ENCODE results near the gene PARP1. TPM values are rescaled to one million over a fixed set of nuclear protein-coding genes. Genes with fewer than 3 reads are reported as not detected.
A peak's percentile ranks its signal among the peaks of the same experiment; 100 is the strongest.

The PARP1 gene
- total RNA-seq, 1 donor from 2014 or later = 237 TPM

DNA sequence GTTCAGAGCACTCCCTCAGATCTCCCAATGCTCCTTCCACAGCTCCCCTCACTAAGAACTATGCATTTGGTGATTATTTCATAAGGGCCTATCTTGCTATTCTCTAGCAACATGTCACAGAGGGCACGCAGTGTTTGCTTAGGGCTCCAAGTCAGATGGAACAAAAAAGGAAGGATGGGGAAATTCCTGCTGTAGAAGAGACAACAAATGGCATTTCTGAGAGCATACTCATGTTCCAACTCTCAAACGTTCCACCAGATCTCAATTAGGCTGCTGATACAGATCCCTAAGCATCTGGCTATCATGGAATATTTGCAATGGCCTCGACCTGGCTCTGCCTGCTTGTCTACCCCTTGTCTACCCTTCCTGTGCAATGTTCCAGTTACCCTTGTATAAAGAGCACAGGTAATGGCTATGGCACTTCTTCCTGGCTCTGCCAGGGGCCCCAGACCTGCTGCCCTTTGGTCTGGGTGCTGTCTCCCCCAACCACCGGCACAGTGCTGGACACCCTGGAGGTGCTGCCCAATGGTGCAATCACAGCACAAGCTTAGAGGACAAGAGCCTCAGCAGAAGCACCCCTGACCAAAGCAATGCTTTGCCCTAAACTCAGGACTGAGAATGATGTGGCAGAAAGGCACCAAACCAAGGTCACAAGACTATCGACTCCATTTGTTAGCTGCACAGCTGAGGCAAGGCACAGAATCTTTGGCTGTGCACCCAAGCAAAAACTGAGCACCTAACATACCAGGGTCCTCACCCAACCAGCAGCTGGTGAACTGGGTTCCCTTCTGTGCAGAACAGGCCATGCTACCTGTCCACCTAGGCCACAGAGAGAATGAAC, 3.6 kb downstream of the PARP1 start:
- TF ChIP-seq EZH2phosphoT487 (IDR thresholded peaks at IDR 0.05) (no peak), EZH2 (IDR thresholded peaks at IDR 0.05) (no peak)
- TF ChIP-seq, protein P1, sequence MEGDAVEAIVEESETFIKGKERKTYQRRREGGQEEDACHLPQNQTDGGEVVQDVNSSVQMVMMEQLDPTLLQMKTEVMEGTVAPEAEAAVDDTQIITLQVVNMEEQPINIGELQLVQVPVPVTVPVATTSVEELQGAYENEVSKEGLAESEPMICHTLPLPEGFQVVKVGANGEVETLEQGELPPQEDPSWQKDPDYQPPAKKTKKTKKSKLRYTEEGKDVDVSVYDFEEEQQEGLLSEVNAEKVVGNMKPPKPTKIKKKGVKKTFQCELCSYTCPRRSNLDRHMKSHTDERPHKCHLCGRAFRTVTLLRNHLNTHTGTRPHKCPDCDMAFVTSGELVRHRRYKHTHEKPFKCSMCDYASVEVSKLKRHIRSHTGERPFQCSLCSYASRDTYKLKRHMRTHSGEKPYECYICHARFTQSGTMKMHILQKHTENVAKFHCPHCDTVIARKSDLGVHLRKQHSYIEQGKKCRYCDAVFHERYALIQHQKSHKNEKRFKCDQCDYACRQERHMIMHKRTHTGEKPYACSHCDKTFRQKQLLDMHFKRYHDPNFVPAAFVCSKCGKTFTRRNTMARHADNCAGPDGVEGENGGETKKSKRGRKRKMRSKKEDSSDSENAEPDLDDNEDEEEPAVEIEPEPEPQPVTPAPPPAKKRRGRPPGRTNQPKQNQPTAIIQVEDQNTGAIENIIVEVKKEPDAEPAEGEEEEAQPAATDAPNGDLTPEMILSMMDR (IDR thresholded peaks at IDR 0.05) = no peak
- Histone ChIP-seq H4K20me1 (ENCODE audit: low read depth) (peaks cover 80% of the 10 kb centered on the region), H3K36me3 (no peaks in the 10 kb centered on the region), H3K9ac (no peak overlapping the region), H2AFZ (replicated peaks) (no peak overlapping the region), H3K4me3 (peak overlapping the region; percentile 71), H3K27ac (no peak overlapping the region), H3K9me3 (ENCODE audit: low read depth) (no peaks in the 10 kb centered on the region), H3K27me3 (no peaks in the 10 kb centered on the region), H3K4me2 (peak overlapping the region; percentile 98), H3K79me2 (ENCODE audit: low read depth) (peaks cover 83% of the 10 kb centered on the region), H3F3A (ENCODE audit: low read depth) (peaks cover 34% of the 10 kb centered on the region), H3K4me1 (peaks cover 42% of the 10 kb centered on the region)
- Mint-ChIP-seq H3K9me3 (no peaks in the 10 kb centered on the region), H3K27me3 (ENCODE audit: insufficient read depth, low read depth) (peaks cover 6% of the 10 kb centered on the region), H3K4me1 (peaks cover 46% of the 10 kb centered on the region), H3K27ac (peak overlapping the region; percentile 85), H3K4me3 (peak overlapping the region; percentile 22), H3K36me3 (peaks cover 30% of the 10 kb centered on the region)
- DNase-seq (ENCODE audit: low spot score) = no peak

DNA sequence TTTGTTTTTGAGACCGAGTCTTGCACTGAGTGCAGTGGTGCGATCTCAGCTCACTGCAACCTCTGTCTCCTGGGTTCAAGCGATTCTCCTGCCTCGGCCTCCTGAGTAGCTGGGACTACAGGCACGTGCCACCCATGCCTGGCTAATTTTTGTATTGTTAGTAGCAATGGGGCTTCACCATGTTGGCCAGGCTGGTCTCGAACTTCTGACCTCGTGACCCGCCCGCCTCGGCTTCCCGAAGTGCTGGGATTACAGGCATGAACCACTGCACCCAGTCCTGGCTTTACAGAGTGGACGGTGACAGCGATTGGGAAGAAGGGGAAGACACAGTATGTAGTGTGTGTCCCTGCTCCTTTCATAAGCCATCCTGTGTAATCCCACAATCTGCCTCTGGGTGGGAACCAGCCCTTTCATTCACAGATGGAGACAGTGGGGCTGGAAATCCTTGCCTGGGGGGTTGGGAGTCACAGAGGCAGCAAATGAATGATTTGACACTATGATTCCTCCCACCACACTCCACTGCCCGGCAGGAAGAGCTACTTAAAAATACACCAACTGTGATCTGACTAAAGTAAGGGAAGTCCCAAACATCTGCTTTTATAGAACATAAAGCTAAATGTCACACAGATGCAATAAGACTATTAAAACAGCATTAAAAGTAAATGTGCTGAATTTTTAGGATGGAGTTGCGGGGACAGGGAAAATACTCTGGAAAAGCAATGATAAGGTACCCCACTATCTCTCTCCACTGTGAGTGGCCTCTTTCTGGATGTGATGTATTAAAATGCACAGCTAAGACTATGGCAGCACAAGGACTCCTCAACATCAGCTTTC, 4.5 kb downstream of the PARP1 start:
- peak overlapping the region; percentile 62 for H3K4me3 Mint-ChIP-seq
- DNase-seq (ENCODE audit: low spot score) = no peak
- H3K79me2 ChIP-seq (ENCODE audit: low read depth) = peaks cover 91% of the 10 kb centered on the region

DNA sequence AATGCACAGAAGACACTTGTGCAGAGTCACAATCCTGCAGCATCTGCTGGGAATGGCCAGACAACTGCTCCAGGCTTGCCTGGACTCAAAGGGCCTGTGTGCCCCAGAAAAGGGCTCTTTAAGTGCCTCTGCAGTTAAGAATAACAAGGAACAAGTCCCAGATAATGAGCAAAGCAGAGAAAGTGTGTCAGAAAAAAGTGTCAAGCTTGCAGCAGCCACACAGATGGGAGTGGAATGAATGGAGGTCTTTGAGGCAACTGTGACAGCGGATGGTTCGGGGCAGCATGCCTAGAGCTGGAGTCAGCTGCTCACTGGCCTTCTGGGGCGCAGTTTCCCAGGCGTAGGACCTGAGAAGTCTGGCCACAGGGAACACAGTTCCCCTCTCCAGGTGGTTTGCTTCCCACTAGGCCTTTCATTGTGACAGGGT, 5.1 kb downstream of the PARP1 start:
- Mint-ChIP-seq H3K4me1 (peaks cover 45% of the 10 kb centered on the region), H3K36me3 (peaks cover 39% of the 10 kb centered on the region), H3K9me3 (no peaks in the 10 kb centered on the region), H3K27ac (no peak overlapping the region), H3K27me3 (ENCODE audit: insufficient read depth, low read depth) (peaks cover 4% of the 10 kb centered on the region), H3K4me3 (no peak overlapping the region)
- no peak for DNase-seq (ENCODE audit: low spot score)
- Histone ChIP-seq H3K79me2 (ENCODE audit: low read depth) (peaks cover 97% of the 10 kb centered on the region), H3K9ac (no peak overlapping the region), H3K27me3 (no peaks in the 10 kb centered on the region), H3K27ac (no peak overlapping the region), H3K9me3 (ENCODE audit: low read depth) (no peaks in the 10 kb centered on the region), H3K36me3 (peaks cover 3% of the 10 kb centered on the region), H3K4me2 (no peak overlapping the region), H4K20me1 (ENCODE audit: low read depth) (peaks cover 86% of the 10 kb centered on the region), H3K4me1 (peaks cover 42% of the 10 kb centered on the region), H3K4me3 (no peak overlapping the region), H3F3A (ENCODE audit: low read depth) (peaks cover 27% of the 10 kb centered on the region), H2AFZ (replicated peaks) (no peak overlapping the region)
- TF ChIP-seq, protein P1 (IDR thresholded peaks at IDR 0.05) = no peak
- TF ChIP-seq EZH2phosphoT487 (IDR thresholded peaks at IDR 0.05) (no peak), EZH2 (IDR thresholded peaks at IDR 0.05) (no peak)

More for the DNA sequence above, 4.5 kb downstream of the PARP1 start:
- H3K4me3 ChIP-seq = no peak overlapping the region
- peaks cover 3% of the 10 kb centered on the region for H3K36me3 ChIP-seq
- Mint-ChIP-seq H3K27ac (peak overlapping the region; percentile 85), H3K4me1 (peaks cover 45% of the 10 kb centered on the region), H3K27me3 (ENCODE audit: insufficient read depth, low read depth) (peaks cover 4% of the 10 kb centered on the region), H3K36me3 (peaks cover 36% of the 10 kb centered on the region), H3K9me3 (no peaks in the 10 kb centered on the region)
- peak overlapping the region; percentile 98 for H3K4me2 ChIP-seq
- H3K4me1 ChIP-seq = peaks cover 42% of the 10 kb centered on the region
- no peak overlapping the region for H2AFZ ChIP-seq (replicated peaks)
- H3K27ac ChIP-seq = no peak overlapping the region
- H3F3A ChIP-seq (ENCODE audit: low read depth) = peaks cover 30% of the 10 kb centered on the region
- TF ChIP-seq, protein P1 (IDR thresholded peaks at IDR 0.05) = peak; percentile 41
- TF ChIP-seq EZH2phosphoT487 (IDR thresholded peaks at IDR 0.05) = no peak
- H3K27me3 ChIP-seq = no peaks in the 10 kb centered on the region
- H4K20me1 ChIP-seq (ENCODE audit: low read depth) = peaks cover 86% of the 10 kb centered on the region
- H3K9ac ChIP-seq = no peak overlapping the region
- H3K9me3 ChIP-seq (ENCODE audit: low read depth) = no peaks in the 10 kb centered on the region

All from neural progenitor cell (in vitro differentiated cells).